ENCODE results near the gene NME9.

Gene NME9

GRCh38 chr3:138331143-138331894 lies 1.7 kb upstream of the NME9 start:
- no peak for DNase-seq

DNA sequence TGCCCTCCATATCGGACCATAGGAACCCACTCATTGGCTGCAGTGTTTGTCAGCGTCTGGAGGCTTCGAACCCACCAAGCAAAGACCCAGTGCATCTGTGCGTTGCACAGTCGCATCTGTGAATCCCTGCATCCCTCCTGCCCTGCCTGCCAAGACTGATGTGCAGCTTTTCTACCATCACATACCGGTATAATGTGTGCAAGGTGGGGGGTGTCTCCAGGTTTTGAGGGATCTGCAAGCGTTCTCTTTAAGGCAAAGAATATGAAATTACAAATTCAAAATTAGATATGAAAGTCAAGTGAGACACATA lies 288 bp upstream of the NME9 start:
- no peak for DNase-seq

- no peak for DNase-seq
Observed at GRCh38 chr3:138328341-138328740, 1.3 kb downstream of the NME9 start.

- DNase-seq: no peak
Observed at GRCh38 chr3:138327831-138328230, 1.8 kb downstream of the NME9 start.

DNA sequence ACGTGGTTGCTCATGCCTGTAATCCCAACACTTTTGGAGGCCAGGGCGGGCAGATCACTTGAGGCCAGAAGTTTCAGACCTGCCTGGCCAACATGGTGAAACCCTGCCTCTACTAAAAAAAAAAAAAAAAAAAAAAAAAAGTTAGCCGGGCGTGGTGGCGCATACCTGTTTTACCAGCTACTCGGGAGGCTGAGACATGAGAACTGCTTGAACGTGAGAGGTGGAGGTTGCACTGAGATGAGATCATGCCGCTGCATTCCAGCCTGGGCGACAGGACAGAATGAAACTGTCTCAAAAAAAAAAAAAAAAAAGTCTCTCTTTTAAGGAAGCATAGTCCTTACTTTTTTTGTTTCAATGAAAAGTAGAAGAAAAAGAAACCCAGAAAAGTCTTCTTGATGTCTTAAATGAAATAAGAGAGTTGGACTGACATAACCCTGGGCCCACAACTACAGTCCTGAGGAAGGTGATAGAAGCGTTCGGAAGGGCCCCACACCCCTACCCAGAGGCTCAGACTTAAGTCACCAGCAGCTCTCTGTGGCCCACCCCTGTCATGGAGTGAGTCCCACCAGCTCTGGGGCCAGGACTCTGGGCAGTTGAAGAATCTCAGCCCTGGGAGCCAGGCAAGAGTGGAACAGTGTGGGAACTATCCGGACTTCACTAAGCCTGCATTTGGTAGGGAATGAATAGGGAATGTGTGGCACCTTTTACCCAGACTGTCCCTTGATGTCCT lies 2.6 kb downstream of the NME9 start:
- no peak for DNase-seq

DNA sequence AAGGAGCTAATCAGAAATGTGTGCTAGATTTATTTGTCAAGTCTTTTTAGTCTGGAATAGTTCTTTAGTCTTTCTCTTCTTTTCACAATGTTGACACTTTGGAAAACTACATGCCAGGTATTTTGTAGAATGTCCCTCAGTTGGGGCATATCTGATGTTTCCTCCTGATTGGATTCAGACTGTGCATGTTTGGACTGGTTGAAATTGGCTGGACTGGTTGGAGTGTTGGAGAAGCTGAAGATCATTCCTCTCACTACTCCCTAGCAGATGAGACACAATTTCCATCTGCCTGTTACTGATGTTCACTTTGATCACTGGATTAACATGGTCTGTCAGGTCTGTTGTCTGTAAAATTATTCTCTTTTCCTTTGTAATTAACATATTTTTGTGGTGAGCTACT lies 3.7 kb downstream of the NME9 start:
- DNase-seq: no peak

- no peak for DNase-seq
Observed at GRCh38 chr3:138323971-138324370, 5.7 kb downstream of the NME9 start.

GRCh38 chr3:138317687-138318086 lies 12.0 kb downstream of the NME9 start:
- DNase-seq: no peak

DNA sequence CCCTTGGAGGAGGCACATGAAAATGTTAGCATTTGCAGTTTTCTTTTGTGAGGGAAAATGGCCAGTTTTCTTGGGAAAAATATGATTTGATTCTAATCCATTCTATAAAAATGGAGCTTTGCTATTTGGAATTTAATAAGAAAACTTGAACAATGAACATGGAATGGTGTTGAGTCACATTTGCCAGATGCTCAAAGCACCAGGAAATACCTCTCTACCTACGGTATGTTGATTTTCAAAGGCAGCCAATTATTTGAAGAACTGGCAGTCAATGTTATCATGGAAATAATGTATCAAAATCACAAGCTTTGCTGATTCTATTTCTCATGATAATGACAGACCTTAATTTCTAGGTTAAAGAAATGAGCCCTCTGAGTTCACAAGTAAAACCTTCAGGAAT lies 14.9 kb downstream of the NME9 start:
- no peak for DNase-seq

- no peak for DNase-seq
Observed at GRCh38 chr3:138310494-138310893, 19.2 kb downstream of the NME9 start.

DNA sequence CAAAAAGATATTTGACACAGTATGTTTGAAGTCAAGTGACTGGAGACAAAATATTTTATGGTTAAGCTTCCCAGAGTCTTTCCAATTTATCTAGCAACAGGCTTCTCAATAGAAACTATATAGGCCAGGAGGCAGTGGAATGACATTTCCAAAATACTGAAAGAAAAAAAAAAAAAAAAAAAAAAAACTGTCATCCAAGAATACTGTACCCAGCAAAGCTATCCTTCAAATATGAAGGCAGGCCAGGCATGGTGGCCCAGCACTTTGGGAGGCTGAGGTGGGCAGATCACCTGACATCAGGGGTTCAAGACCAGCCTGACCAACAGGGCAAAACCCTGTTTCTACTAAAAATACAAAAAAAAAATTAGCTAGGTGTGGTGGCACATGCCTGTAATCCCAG lies 20.9 kb downstream of the NME9 start:
- no peak for DNase-seq

- no peak for DNase-seq
Observed at GRCh38 chr3:138307899-138308298, 21.8 kb downstream of the NME9 start.

DNA sequence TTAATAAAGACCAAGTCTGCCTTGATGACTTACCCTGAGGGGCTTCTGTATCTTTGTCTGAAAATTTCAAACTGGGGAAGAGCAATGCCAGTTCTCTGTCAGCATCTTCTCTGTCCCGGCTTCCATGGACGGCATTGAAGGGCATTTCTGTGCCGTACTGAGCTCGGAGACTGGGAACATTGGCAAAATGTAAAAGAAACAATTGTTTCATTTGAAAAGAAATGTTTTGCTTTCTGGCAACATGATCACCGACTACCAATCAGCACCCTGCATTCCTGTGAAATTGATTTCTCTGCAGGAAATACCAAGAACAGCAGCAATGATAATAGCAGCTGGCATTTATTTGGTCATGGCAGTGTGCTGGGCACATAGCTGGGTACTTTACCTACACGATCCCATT lies 26.2 kb downstream of the NME9 start:
- no peak for DNase-seq

GRCh38 chr3:138300647-138301046 lies 29.0 kb downstream of the NME9 start:
- no peak for DNase-seq

GRCh38 chr3:138297876-138298275 lies 31.8 kb downstream of the NME9 start:
- no peak for DNase-seq

DNA sequence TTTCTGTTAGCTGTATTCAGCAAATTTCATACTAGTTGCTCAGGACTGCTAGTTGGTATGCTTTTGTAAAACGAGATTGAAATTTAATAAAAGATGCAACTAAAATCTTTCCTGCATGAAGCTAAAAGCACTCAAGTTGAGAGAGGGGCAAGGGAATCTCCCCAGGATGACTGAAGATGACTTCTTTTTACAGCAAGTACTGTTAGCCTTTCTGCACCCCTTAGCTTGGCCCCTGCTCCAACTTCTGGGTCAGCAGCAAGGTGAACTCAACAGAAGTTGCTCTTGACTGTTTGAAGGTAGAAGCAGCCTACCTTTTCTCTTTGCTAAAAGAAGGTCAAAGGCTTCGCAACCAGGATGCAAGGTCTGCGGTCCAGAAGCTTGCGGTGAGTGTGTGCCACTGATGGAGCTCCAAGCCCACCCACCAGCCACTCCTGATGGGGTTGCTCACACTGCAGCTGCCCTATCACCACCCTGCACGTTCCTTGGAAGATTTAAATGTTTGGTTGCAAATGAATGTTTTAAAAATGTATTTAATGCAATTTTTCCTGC lies 32.5 kb downstream of the NME9 start:
- peak; percentile 27 for DNase-seq

GRCh38 chr3:138296639-138297038 lies 33.0 kb downstream of the NME9 start:
- DNase-seq: peak; percentile 51

- DNase-seq: peak; percentile 26
Observed at GRCh38 chr3:138289701-138290100, 40.0 kb downstream of the NME9 start.

DNA sequence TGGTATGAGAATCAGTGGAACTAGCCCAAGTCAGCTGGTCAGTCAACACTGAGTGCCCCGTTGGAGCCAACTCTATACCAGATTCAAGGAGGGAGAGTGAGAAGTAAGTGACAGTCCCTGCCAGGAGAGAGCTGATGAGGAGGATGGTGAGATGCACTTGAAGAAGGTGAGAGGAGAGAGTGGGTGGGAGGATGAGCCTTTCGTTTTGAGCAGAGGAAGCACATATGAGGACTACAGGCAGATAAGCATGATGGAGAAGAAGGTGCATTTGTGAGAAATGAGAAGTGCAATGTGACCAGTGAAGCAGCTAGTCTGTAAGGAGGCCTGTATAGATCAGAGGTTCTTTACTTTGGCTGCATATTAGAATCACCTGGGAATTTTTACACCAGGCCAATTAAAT lies 40.4 kb downstream of the NME9 start:
- no peak for DNase-seq

GRCh38 chr3:138284957-138285477 lies 44.6 kb downstream of the NME9 start:
- DNase-seq: no peak

- no peak for DNase-seq
Observed at GRCh38 chr3:138284079-138284478, 45.6 kb downstream of the NME9 start.

- no peak for DNase-seq
Observed at GRCh38 chr3:138282836-138283235, 46.8 kb downstream of the NME9 start.

- no peak for DNase-seq
Observed at GRCh38 chr3:138281561-138281960, 48.1 kb downstream of the NME9 start.

DNA sequence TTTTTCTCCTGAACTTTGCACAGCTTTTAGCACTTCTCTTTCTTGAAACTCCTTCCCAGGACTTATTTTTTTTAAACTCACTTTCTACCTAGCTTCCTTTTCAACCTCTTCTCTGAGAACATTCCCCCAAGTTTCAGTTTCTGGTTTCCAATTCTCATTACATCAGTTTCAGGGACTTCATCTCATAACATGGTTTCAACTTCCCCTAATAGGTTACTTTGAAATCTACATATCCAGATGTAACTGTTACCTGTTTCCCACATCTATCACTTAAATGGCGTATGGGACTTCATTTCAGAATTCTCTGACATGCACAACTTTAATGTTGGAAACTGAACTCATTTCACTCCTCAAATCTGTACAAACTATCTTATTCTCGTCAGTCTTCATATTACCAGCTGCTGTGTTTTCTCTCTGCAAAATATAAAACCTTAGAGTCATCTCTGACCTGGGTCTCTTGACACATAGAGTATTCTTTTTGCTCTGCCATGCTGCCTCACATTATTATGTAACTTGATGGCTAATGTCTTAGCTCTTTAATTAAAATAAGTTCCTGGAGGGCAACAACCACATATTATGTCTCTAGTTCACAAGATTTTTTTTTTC lies 58.4 kb downstream of the NME9 start:
- no peak for DNase-seq
